SU-DHL-6 (cell line): ENCODE measurements around the gene TLE6.
"Not testable (repeated sequence)": the region's sequence is repeated elsewhere in the genome, so short reads cannot be mapped to it uniquely, and the experiment has no call there.

ENCODE experiments used
- H2AFZ ChIP-seq: fragments of 200-600 bp; sonication (generic); 2 replicates; pipeline ENCODE4 v1.6.1; 2014; ENCODE audit warnings: low read depth, mild to moderate bottlenecking, moderate library complexity, mixed read lengths, antibody characterized with exemption, low read length; ENCODE audit not compliant: severe bottlenecking
- H3F3A ChIP-seq: fragments of 200-600 bp; shearing (Covaris generic); 2 replicates; pipeline ENCODE4 v1.6.0; 2016; ENCODE audit warnings: antibody characterized with exemption, mild to moderate bottlenecking; ENCODE audit not compliant: insufficient read depth
- H3K27ac ChIP-seq: fragments of 200-600 bp; sonication (generic); 2 replicates; pipeline ENCODE4 v1.5.1; 2016; ENCODE audit warnings: low read depth, mild to moderate bottlenecking, low read length, moderate library complexity, mixed read lengths
- H3K27me3 ChIP-seq: fragments of 200-600 bp; sonication (generic), shearing (Covaris generic); 2 replicates; pipeline ENCODE4 v1.6.0; 2014; ENCODE audit warnings: mild to moderate bottlenecking, low read length
- H3K36me3 ChIP-seq: fragments of 200-600 bp; sonication (generic); 2 replicates; pipeline ENCODE4 v1.6.1; 2014; ENCODE audit warnings: mild to moderate bottlenecking, low read length, mixed read lengths
- H3K4me2 ChIP-seq: fragments of 300-600, 200-600 bp; shearing (Covaris generic), sonication (generic); 2 replicates; pipeline ENCODE4 v1.6.0; 2014; ENCODE audit warnings: low read length, low read depth, mild to moderate bottlenecking; ENCODE audit not compliant: poor library complexity, severe bottlenecking
- H3K4me3 ChIP-seq: fragments of 200-600 bp; sonication (generic); 2 replicates; pipeline ENCODE4 v1.5.1; 2014; ENCODE audit warnings: antibody characterized with exemption, low read length, mild to moderate bottlenecking, mixed read lengths; ENCODE audit not compliant: insufficient read depth, poor library complexity, severe bottlenecking
- H3K79me2 ChIP-seq: fragments of 200-600 bp; sonication (generic); 2 replicates; pipeline ENCODE4 v1.6.1; 2014; ENCODE audit warnings: mild to moderate bottlenecking, low read length, moderate library complexity; ENCODE audit not compliant: insufficient read depth
- H3K9ac ChIP-seq: fragments of 200-600 bp; sonication (generic); 2 replicates; pipeline ENCODE4 v1.7.0; 2014; ENCODE audit warnings: mild to moderate bottlenecking, low read length
- H3K9me2 ChIP-seq: fragments of 200-600 bp; sonication (generic); replicated peaks from 2 replicates; pipeline ENCODE4 v1.6.1; 2014; ENCODE audit warnings: low read length; ENCODE audit not compliant: insufficient read depth
- H3K9me3 ChIP-seq: fragments of 200-600 bp; sonication (generic); 2 replicates; pipeline ENCODE4 v1.6.1; 2014; ENCODE audit warnings: low read length, mixed read lengths; ENCODE audit not compliant: insufficient read depth
- H4K20me1 ChIP-seq: fragments of 200-600 bp; sonication (generic); 2 replicates; pipeline ENCODE4 v1.6.1; 2014; ENCODE audit warnings: low read depth, mild to moderate bottlenecking, antibody characterized with exemption, low read length, moderate library complexity, mixed read lengths
- CTCF ChIP-seq: fragments of 200-600 bp; sonication (generic); IDR thresholded peaks from one replicate; pipeline ENCODE4 v1.5.1; 2017; ENCODE audit warnings: antibody characterized with exemption, mild to moderate bottlenecking, low read length, moderate library complexity; ENCODE audit not compliant: insufficient read depth, poor library complexity, severe bottlenecking
- EZH2phosphoT487 ChIP-seq: fragments of 200-600 bp; sonication (generic), shearing (Covaris generic); conservative IDR thresholded peaks from 2 replicates; pipeline ENCODE4 v1.6.1; 2018; ENCODE audit warnings: mild to moderate bottlenecking, antibody characterized with exemption, low read length, moderate library complexity, mixed read lengths

The TLE6 gene

GRCh38 chr19:2989236-2989946 lies 12.0 kb downstream of the TLE6 start:
- no peaks in the 10 kb centered on the region for H3K36me3 ChIP-seq
- H3K79me2 ChIP-seq: no peaks in the 10 kb centered on the region
- no peaks in the 10 kb centered on the region for H3K27me3 ChIP-seq

GRCh38 chr19:2992333-2992732 lies 15.0 kb downstream of the TLE6 start:
- not testable (repeated sequence) for H3K36me3 ChIP-seq, H3K9me2 ChIP-seq, H3K27me3 ChIP-seq

More at GRCh38 chr19:2989236-2989946, 12.0 kb downstream of the TLE6 start:
- no peak overlapping the region for H3K9ac ChIP-seq
- H2AFZ ChIP-seq: no peak overlapping the region
- TF ChIP-seq CTCF (no peak), EZH2phosphoT487 (no peak)
- no peaks in the 10 kb centered on the region for H3K9me3 ChIP-seq
- H3K27ac ChIP-seq: no peak overlapping the region
- H3F3A ChIP-seq: no peaks in the 10 kb centered on the region
- H4K20me1 ChIP-seq: no peaks in the 10 kb centered on the region
- no peaks in the 10 kb centered on the region for H3K9me2 ChIP-seq
- H3K4me2 ChIP-seq: no peak overlapping the region
- no peak overlapping the region for H3K4me3 ChIP-seq

GRCh38 chr19:2992958-2993357 lies 15.6 kb downstream of the TLE6 start:
- Histone ChIP-seq H3F3A (no peaks in the 10 kb centered on the region), H3K4me3 (no peak overlapping the region), H3K79me2 (no peaks in the 10 kb centered on the region), H3K36me3 (no peaks in the 10 kb centered on the region), H4K20me1 (no peaks in the 10 kb centered on the region), H3K9ac (no peak overlapping the region), H3K27me3 (no peaks in the 10 kb centered on the region), H2AFZ (no peak overlapping the region), H3K9me3 (no peaks in the 10 kb centered on the region), H3K27ac (no peak overlapping the region), H3K4me2 (no peak overlapping the region), H3K9me2 (no peaks in the 10 kb centered on the region)
- TF ChIP-seq CTCF (no peak), EZH2phosphoT487 (no peak)

More at GRCh38 chr19:2992333-2992732, 15.0 kb downstream of the TLE6 start:
- not testable (repeated sequence) for H3K4me2 ChIP-seq, H3K4me3 ChIP-seq, H3K27ac ChIP-seq, H2AFZ ChIP-seq, H3K79me2 ChIP-seq, H4K20me1 ChIP-seq, H3F3A ChIP-seq, H3K9ac ChIP-seq, H3K9me3 ChIP-seq

GRCh38 chr19:2993579-2993978 lies 16.2 kb downstream of the TLE6 start:
- no peaks in the 10 kb centered on the region for H3F3A ChIP-seq
- H3K9me2 ChIP-seq: no peaks in the 10 kb centered on the region
- H3K9ac ChIP-seq: no peak overlapping the region
- H3K27ac ChIP-seq: no peak overlapping the region
- TF ChIP-seq CTCF: no peak
- no peak for TF ChIP-seq EZH2phosphoT487
- H3K27me3 ChIP-seq: no peaks in the 10 kb centered on the region
- H2AFZ ChIP-seq: no peak overlapping the region
- H3K79me2 ChIP-seq: no peaks in the 10 kb centered on the region
- no peaks in the 10 kb centered on the region for H4K20me1 ChIP-seq
- H3K36me3 ChIP-seq: no peaks in the 10 kb centered on the region
- H3K4me3 ChIP-seq: no peak overlapping the region
- no peak overlapping the region for H3K4me2 ChIP-seq
- no peaks in the 10 kb centered on the region for H3K9me3 ChIP-seq
